Activated CD8-positive, alpha-beta memory T cell treated with anti-CD3 and anti-CD28 coated beads, Interleukin-2, amount 50 U/mL, for 1 hour (primary cell): ENCODE results near the gene ZNF484.
"Not testable (repeated sequence)": the region's sequence is repeated elsewhere in the genome, so short reads cannot be mapped to it uniquely, and the experiment has no call there.

Experiments
- DNase-seq: peaks from one replicate; pipeline ENCODE4 v3.0.0-alpha.2; 2020; ENCODE audit errors: extremely low read depth

Gene ZNF484

GRCh38 chr9:92860867-92861266 lies 17.0 kb downstream of the ZNF484 start:
- DNase-seq, result no peak

- no peak for DNase-seq
Measured at GRCh38 chr9:92857236-92857635, 20.6 kb downstream of the ZNF484 start.

- DNase-seq, result no peak
Measured at GRCh38 chr9:92853716-92854115, 24.1 kb downstream of the ZNF484 start.

- no peak for DNase-seq
Measured at GRCh38 chr9:92850898-92851297, 26.9 kb downstream of the ZNF484 start.

- not testable (repeated sequence) for DNase-seq
Measured at GRCh38 chr9:92848740-92849139, 29.1 kb downstream of the ZNF484 start.

GRCh38 chr9:92846662-92847145 lies 31.1 kb downstream of the ZNF484 start:
- DNase-seq, result no peak

- DNase-seq, result not testable (repeated sequence)
Measured at GRCh38 chr9:92838411-92838810, 39.4 kb downstream of the ZNF484 start.

GRCh38 chr9:92837191-92837590 lies 40.6 kb downstream of the ZNF484 start:
- no peak for DNase-seq

GRCh38 chr9:92829420-92829819 lies 48.4 kb downstream of the ZNF484 start:
- DNase-seq, result no peak

- not testable (repeated sequence) for DNase-seq
Measured at GRCh38 chr9:92825065-92825464, 52.8 kb downstream of the ZNF484 start.

- DNase-seq, result no peak
Measured at GRCh38 chr9:92820964-92821363, 56.9 kb downstream of the ZNF484 start.

GRCh38 chr9:92819898-92820297 lies 57.9 kb downstream of the ZNF484 start:
- DNase-seq, result not testable (repeated sequence)

GRCh38 chr9:92809629-92810326 lies 68.1 kb downstream of the ZNF484 start:
- DNase-seq, result not testable (repeated sequence)

- no peak for DNase-seq
Measured at GRCh38 chr9:92808726-92809451, 68.9 kb downstream of the ZNF484 start.

GRCh38 chr9:92807757-92808725 lies 69.8 kb downstream of the ZNF484 start:
- no peak for DNase-seq

- no peak for DNase-seq
Measured at GRCh38 chr9:92807031-92807756, 70.6 kb downstream of the ZNF484 start.

GRCh38 chr9:92804727-92805126 lies 73.1 kb downstream of the ZNF484 start:
- no peak for DNase-seq

GRCh38 chr9:92798358-92798757 lies 79.5 kb downstream of the ZNF484 start:
- DNase-seq, result no peak

- DNase-seq, result not testable (repeated sequence)
Measured at GRCh38 chr9:92796337-92796804, 81.5 kb downstream of the ZNF484 start.

GRCh38 chr9:92795598-92796336 lies 82.1 kb downstream of the ZNF484 start:
- DNase-seq, result no peak
